H9 (cell line): ENCODE measurements around the gene HRC. TPM values are rescaled to one million over a fixed set of nuclear protein-coding genes. Genes with fewer than 3 reads are reported as not detected.
A peak's percentile ranks its signal among the peaks of the same experiment; 100 is the strongest.

Experiments
- DNase-seq: peaks from one replicate; pipeline ENCODE4 v3.0.0-alpha.2; 2017
- H2AFZ ChIP-seq: one replicate; pipeline ENCODE4 v1.6.1; 2013; ENCODE audit warnings: mild to moderate bottlenecking, low read length, control low read depth, moderate library complexity
- H2AK5ac ChIP-seq: 2 replicates; pipeline ENCODE4 v1.6.1; 2013; ENCODE audit warnings: low read length, control low read depth, mixed read lengths; ENCODE audit not compliant: insufficient read length
- H2BK120ac ChIP-seq: one replicate; pipeline ENCODE4 v1.6.1; 2013; ENCODE audit warnings: low read depth, mild to moderate bottlenecking, low read length, control low read depth, inconsistent platforms; ENCODE audit not compliant: poor library complexity, severe bottlenecking
- H2BK12ac ChIP-seq: 2 replicates; pipeline ENCODE4 v1.6.1; 2013; ENCODE audit warnings: low read length, control low read depth, mixed read lengths, low read depth; ENCODE audit not compliant: insufficient read length
- H2BK15ac ChIP-seq: 2 replicates; pipeline ENCODE4 v1.6.1; 2013; ENCODE audit warnings: low read depth, low read length, control low read depth
- H2BK20ac ChIP-seq: one replicate; pipeline ENCODE4 v1.6.1; 2013; ENCODE audit warnings: low read depth, mild to moderate bottlenecking, low read length, control low read depth, inconsistent platforms; ENCODE audit not compliant: poor library complexity, severe bottlenecking
- H2BK5ac ChIP-seq: 2 replicates; pipeline ENCODE4 v1.6.1; 2013; ENCODE audit warnings: low read length, control low read depth, mixed read lengths; ENCODE audit not compliant: insufficient read length
- H3K14ac ChIP-seq: 2 replicates; pipeline ENCODE4 v1.6.1; 2013; ENCODE audit warnings: low read length, control low read depth; ENCODE audit not compliant: insufficient read depth
- H3K18ac ChIP-seq: 2 replicates; pipeline ENCODE4 v1.6.1; 2013; ENCODE audit warnings: low read depth, mild to moderate bottlenecking, mixed read lengths, low read length, control low read depth; ENCODE audit not compliant: insufficient read length
- H3K23ac ChIP-seq: 2 replicates; pipeline ENCODE4 v1.6.1; 2013; ENCODE audit warnings: low read length, control low read depth, mixed read lengths, low read depth; ENCODE audit not compliant: insufficient read length
- H3K23me2 ChIP-seq: 2 replicates; pipeline ENCODE4 v1.6.1; 2013; ENCODE audit warnings: low read depth, mild to moderate bottlenecking, mixed read lengths, low read length, control low read depth; ENCODE audit not compliant: insufficient read length, poor library complexity, severe bottlenecking
- H3K27ac ChIP-seq: 2 replicates; pipeline ENCODE4 v1.5.1; 2013; ENCODE audit warnings: low read length, control low read depth, mixed read lengths, low read depth; ENCODE audit not compliant: insufficient read length
- H3K27me3 ChIP-seq: 2 replicates; pipeline ENCODE4 v1.6.1; 2013; ENCODE audit warnings: low read length, control low read depth, inconsistent platforms; ENCODE audit not compliant: insufficient read depth
- H3K4ac ChIP-seq: 2 replicates; pipeline ENCODE4 v1.6.1; 2013; ENCODE audit warnings: low read depth, mild to moderate bottlenecking, control low read depth, inconsistent platforms, low read length, moderate library complexity
- H3K4me1 ChIP-seq: 2 replicates; pipeline ENCODE4 v1.6.1; 2013; ENCODE audit warnings: low read length, control low read depth, inconsistent platforms; ENCODE audit not compliant: insufficient read depth
- H3K4me2 ChIP-seq: 2 replicates; pipeline ENCODE4 v1.6.1; 2013; ENCODE audit warnings: low read length, control low read depth, mixed read lengths; ENCODE audit not compliant: insufficient read length, insufficient read depth
- H3K56ac ChIP-seq: 2 replicates; pipeline ENCODE4 v1.6.1; 2013; ENCODE audit warnings: low read depth, mild to moderate bottlenecking, mixed read lengths, low read length, control low read depth; ENCODE audit not compliant: insufficient read length
- H3K79me1 ChIP-seq: 2 replicates; pipeline ENCODE4 v1.6.1; 2013; ENCODE audit warnings: low read depth, mild to moderate bottlenecking, moderate library complexity, low read length, control low read depth, inconsistent platforms; ENCODE audit not compliant: insufficient read depth, poor library complexity, severe bottlenecking
- H3K79me2 ChIP-seq: 2 replicates; pipeline ENCODE4 v1.6.1; 2013; ENCODE audit warnings: low read length, control low read depth, inconsistent platforms; ENCODE audit not compliant: insufficient read depth
- H3K9ac ChIP-seq: 2 replicates; pipeline ENCODE4 v1.6.1; 2013; ENCODE audit warnings: low read length, control low read depth, mixed read lengths; ENCODE audit not compliant: insufficient read length; ENCODE audit errors: extremely low read depth
- H3K9me3 ChIP-seq: one replicate; pipeline ENCODE4 v1.6.1; 2013; ENCODE audit warnings: low read depth, low read length, inconsistent platforms; ENCODE audit not compliant: control insufficient read depth
- H3T11ph ChIP-seq: one replicate; pipeline ENCODE4 v1.6.1; 2013; ENCODE audit warnings: mild to moderate bottlenecking, low read length, control low read depth, inconsistent platforms
- H4K20me1 ChIP-seq: one replicate; pipeline ENCODE4 v1.6.1; 2013; ENCODE audit not compliant: control insufficient read depth, insufficient read length, insufficient read depth
- H4K5ac ChIP-seq: 2 replicates; pipeline ENCODE4 v1.6.1; 2013; ENCODE audit warnings: low read depth, mild to moderate bottlenecking, mixed read lengths, low read length, control low read depth; ENCODE audit not compliant: insufficient read length
- H4K8ac ChIP-seq: replicated peaks from 2 replicates; pipeline ENCODE4 v1.6.1; 2013; ENCODE audit warnings: low read length, control low read depth, mixed read lengths, low read depth; ENCODE audit not compliant: insufficient read length
- H4K91ac ChIP-seq: 2 replicates; pipeline ENCODE4 v1.6.1; 2013; ENCODE audit warnings: low read depth, mild to moderate bottlenecking, moderate library complexity, mixed read lengths, low read length, control low read depth; ENCODE audit not compliant: insufficient read length
- H3K27ac Mint-ChIP-seq, 3 experiments: 2 replicates in 2 of 3; 3 replicates in 1 of 3; pipeline ENCODE4 v1.8.0; 2020 to 2021; ENCODE audit warnings: mixed read lengths in 3 of 3, mild to moderate bottlenecking in 1 of 3, moderate library complexity in 1 of 3
- H3K27me3 Mint-ChIP-seq: 2 replicates; pipeline ENCODE4 v1.8.0; 2021; ENCODE audit warnings: low read depth, mild to moderate bottlenecking, moderate library complexity, mixed read lengths
- H3K36me3 Mint-ChIP-seq, 3 experiments: 2 replicates in 2 of 3; 3 replicates in 1 of 3; pipeline ENCODE4 v1.8.0; 2020 to 2021; ENCODE audit warnings: low read depth in 3 of 3, mixed read lengths in 3 of 3; ENCODE audit not compliant: insufficient read depth in 1 of 3
- H3K4me1 Mint-ChIP-seq, 2 experiments: 2 replicates each; pipeline ENCODE4 v1.8.0; 2020; ENCODE audit warnings: mixed read lengths in 2 of 2
- H3K4me3 Mint-ChIP-seq, 2 experiments: 2 replicates in 1 of 2; 3 replicates in 1 of 2; pipeline ENCODE4 v1.8.0; 2020 to 2021; ENCODE audit warnings: mild to moderate bottlenecking in 2 of 2, mixed read lengths in 2 of 2, moderate library complexity in 1 of 2
- H3K9me3 Mint-ChIP-seq, 2 experiments: 2 replicates in 1 of 2; 3 replicates in 1 of 2; pipeline ENCODE4 v1.8.0; 2020; ENCODE audit warnings: mild to moderate bottlenecking in 2 of 2, mixed read lengths in 2 of 2, moderate library complexity in 1 of 2
- whole genome bisulfite sequencing: extraction: QIAGEN DNeasy Blood & Tissue Kit; methylation state at CpG from one replicate; pipeline ENCODE4 v1.1.7; 2013; ENCODE audit warnings: missing lambda C conversion rate, low lambda C conversion rate, mixed read lengths; ENCODE audit not compliant: insufficient read length; ENCODE audit errors: extremely low coverage; 5-methylcytosine and 5-hydroxymethylcytosine counted together
- total RNA-seq: library from RNA; stranded (reverse); gene quantifications from 2 replicates; pipeline ENCODE4 v1.2.1, GENCODE V29; 2021
- TF ChIP-seq, protein P1 (sequence below): fragments of 200-600 bp; sonication (generic); conservative IDR thresholded peaks from 3 replicates; pipeline ENCODE4 v1.8.0; 2021; ENCODE audit warnings: antibody characterized with exemption, mild to moderate bottlenecking

The HRC gene
- total RNA-seq, 1 experiment from 2014 or later: 1.8 TPM

DNA sequence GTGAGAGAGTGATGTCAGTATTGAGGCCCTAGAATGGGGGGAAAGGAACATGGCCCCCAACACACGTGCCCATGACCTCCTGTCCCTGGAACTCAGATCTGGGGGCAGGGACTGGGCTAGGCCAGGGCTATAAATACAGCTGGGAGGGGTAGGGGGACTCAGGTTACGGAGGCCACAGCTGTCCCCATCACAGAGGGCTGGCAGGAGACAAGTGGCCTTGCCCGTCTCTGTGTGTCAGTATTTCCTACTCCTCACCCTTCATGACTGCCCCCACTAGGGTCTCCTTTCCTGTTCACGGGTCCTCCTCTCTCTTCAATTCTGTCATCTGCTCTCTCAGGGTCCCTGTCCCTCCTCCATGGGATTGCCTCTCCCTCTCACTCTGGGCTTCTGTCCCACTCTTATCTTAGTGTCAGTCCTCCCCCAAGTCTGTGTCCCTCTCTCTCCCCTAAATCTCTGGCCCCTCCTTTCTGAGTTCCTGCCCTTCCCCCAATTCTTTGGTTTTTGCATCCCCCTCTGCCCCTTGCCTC is 687 bp upstream of the HRC start:
- Histone ChIP-seq H4K8ac (no peak overlapping the region), H3K9ac (no peak overlapping the region), H2BK20ac (no peak overlapping the region), H3K56ac (no peak overlapping the region), H3K4me1 (peaks cover 7% of the 10 kb centered on the region; the same call in 1 of the 2 replicates), H4K5ac (no peak overlapping the region), H3K27me3 (no peaks in the 10 kb centered on the region; the same call in 1 of the 2 replicates), H3K27ac (no peak overlapping the region), H3K14ac (no peak overlapping the region), H3K18ac (no peak overlapping the region), H3K79me2 (no peaks in the 10 kb centered on the region), H2BK120ac (no peak overlapping the region), H3K79me1 (no peaks in the 10 kb centered on the region), H4K20me1 (no peaks in the 10 kb centered on the region), H3K4me2 (peak overlapping the region; percentile 14), H2BK12ac (no peak overlapping the region), H3K23ac (no peak overlapping the region), H4K91ac (no peak overlapping the region), H3K23me2 (peaks cover 17% of the 10 kb centered on the region), H2AK5ac (no peak overlapping the region), H3K4ac (no peak overlapping the region), H3T11ph (no peak overlapping the region), H3K9me3 (no peaks in the 10 kb centered on the region), H2BK15ac (no peak overlapping the region), H2BK5ac (no peak overlapping the region), H2AFZ (no peak overlapping the region)
- TF ChIP-seq, protein P1, sequence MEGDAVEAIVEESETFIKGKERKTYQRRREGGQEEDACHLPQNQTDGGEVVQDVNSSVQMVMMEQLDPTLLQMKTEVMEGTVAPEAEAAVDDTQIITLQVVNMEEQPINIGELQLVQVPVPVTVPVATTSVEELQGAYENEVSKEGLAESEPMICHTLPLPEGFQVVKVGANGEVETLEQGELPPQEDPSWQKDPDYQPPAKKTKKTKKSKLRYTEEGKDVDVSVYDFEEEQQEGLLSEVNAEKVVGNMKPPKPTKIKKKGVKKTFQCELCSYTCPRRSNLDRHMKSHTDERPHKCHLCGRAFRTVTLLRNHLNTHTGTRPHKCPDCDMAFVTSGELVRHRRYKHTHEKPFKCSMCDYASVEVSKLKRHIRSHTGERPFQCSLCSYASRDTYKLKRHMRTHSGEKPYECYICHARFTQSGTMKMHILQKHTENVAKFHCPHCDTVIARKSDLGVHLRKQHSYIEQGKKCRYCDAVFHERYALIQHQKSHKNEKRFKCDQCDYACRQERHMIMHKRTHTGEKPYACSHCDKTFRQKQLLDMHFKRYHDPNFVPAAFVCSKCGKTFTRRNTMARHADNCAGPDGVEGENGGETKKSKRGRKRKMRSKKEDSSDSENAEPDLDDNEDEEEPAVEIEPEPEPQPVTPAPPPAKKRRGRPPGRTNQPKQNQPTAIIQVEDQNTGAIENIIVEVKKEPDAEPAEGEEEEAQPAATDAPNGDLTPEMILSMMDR: no peak
- peak; percentile 56 for DNase-seq
- WGBS: no CpG with 5 or more reads among the region's 4 CpGs
- Mint-ChIP-seq H3K9me3 (peaks cover 0 to 6% of the 10 kb centered on the region in 2 experiments; a peak in 3 of 5 replicates), H3K4me3 (peak overlapping the region in 1 of 2 experiments; percentile 67; a peak in 2 of 5 replicates), H3K27ac (peak overlapping the region in 1 of 3 experiments; percentile 56; a peak in 1 of 7 replicates), H3K36me3 (peaks cover 0 to 12% (median 0%) of the 10 kb centered on the region in 3 experiments; a peak in 3 of 7 replicates), H3K4me1 (peaks cover 20 to 50% of the 10 kb centered on the region in 2 experiments), H3K27me3 (peaks cover 54% of the 10 kb centered on the region)
